GM21447 (cell line): ENCODE results near the gene KCNH3.
"Not testable (repeated sequence)": the region's sequence is repeated elsewhere in the genome, so short reads cannot be mapped to it uniquely, and the experiment has no call there.

Experiments
- ATAC-seq: cut with Tn5 transposase; IDR thresholded peaks from one replicate; pipeline ENCODE4 v1.9.1; 2021; ENCODE audit not compliant: unreplicated experiment

KCNH3 gene

GRCh38 chr12:49584591-49584990 lies 45.8 kb downstream of the KCNH3 start:
- no peak for ATAC-seq

GRCh38 chr12:49585477-49586459 lies 46.9 kb downstream of the KCNH3 start:
- ATAC-seq, result no peak

- ATAC-seq, result no peak
Observed at GRCh38 chr12:49587174-49587908, 48.5 kb downstream of the KCNH3 start.

GRCh38 chr12:49588281-49588680 lies 49.5 kb downstream of the KCNH3 start:
- no peak for ATAC-seq

GRCh38 chr12:49588721-49589516 lies 50.1 kb downstream of the KCNH3 start:
- no peak for ATAC-seq

- ATAC-seq, result no peak
Observed at GRCh38 chr12:49598527-49598926, 59.7 kb downstream of the KCNH3 start.

GRCh38 chr12:49599961-49600360 lies 61.1 kb downstream of the KCNH3 start:
- no peak for ATAC-seq

- no peak for ATAC-seq
Observed at GRCh38 chr12:49603721-49604120, 64.9 kb downstream of the KCNH3 start.

- ATAC-seq, result no peak
Observed at GRCh38 chr12:49604856-49605255, 66.0 kb downstream of the KCNH3 start.

- not testable (repeated sequence) for ATAC-seq
Observed at GRCh38 chr12:49605539-49605938, 66.7 kb downstream of the KCNH3 start, which contains the start of gene FAM186B. FAM186B (minus strand) TSS chr12:49605639; CDS start chr12:49605477, 162 bp downstream.
